AML-193 (cell line): Measurements from ENCODE around the gene FHOD3.

Experiments used
- DNase-seq, 2 experiments: peaks; one replicate each; lab custom pipeline; 2025; lab: John Stamatoyannopoulos, UW

Gene FHOD3

GRCh38 chr18:36665952-36666351 lies 368.4 kb downstream of the FHOD3 start:
- no peak for DNase-seq

DNA sequence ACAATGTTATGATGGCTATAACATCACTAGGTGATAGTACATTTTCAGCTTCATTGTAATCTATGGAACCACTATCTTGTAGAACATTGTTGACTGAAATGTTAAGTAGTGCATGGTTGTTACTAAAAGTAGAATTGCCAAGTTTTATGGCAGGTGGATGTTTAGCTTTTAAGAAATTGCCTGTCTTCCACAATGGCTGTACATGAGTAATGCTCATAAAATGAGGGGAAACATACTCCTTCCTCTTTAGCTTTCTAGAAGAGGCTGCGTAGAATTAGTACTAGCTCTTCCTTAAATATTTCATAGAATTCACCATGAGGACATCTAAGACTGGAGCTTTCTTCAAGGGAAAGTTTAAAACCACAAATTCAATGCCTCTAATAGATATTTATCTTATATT lies 370.3 kb downstream of the FHOD3 start:
- no peak for DNase-seq

DNA sequence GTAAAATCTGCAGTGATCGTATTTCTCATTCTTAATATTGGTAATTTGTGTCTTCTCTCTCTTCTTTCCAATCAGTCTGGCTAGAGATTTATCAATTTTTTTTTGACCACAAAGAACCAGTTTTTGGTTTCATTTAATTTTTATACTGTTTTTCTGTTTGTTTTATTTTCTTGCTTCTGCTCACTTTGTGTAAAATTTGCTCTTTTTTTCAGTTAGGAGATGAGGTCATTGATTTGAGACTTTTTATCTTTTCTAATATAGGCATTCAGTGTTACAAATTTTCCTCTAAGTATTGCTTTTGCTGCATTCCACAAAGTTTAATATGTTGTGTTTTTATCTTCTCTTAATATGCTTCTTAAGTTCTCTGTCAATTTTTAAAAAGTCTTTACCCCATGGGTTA lies 370.8 kb downstream of the FHOD3 start:
- no peak for DNase-seq

GRCh38 chr18:36672437-36673344 lies 375.2 kb downstream of the FHOD3 start:
- DNase-seq = peak; percentile 12 to 41

DNA sequence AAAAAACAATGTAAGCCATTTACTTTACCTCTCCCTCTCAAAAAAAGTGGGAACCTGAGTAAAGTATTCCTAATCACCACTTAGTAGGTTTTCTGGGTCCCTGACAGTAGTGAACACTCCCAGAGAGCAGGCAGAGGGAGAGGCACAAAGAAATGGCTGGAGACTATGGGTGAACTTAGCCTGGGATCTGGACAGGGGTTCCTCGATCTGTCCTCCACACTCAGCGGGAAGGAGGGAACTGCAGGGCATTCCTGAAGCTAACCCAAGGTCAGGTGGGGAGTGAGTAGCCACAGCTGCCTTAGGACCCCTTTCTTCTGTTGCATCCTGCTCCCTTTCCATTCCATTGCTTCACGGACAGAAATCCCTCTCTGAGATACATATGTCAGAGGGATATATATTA lies 375.9 kb downstream of the FHOD3 start:
- no peak for DNase-seq

DNA sequence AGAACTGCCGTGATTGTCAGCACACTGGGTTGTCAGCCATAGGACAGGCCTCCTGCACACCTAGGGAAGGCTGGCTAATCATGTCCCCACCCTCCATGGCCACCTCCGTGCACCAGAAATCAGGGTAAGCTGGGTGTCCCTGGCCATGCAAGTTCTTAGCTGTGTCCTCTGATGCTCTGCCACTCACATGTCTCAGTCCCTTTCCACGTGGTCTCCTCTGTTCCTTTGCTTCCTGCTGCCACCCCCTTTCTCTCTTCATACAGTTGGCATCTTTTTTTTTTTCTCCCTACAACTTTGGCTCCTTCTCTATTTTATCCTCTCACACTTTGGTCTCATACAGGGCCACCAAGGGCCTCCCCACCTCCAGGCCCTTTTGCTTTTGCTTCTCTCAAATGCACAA lies 377.6 kb downstream of the FHOD3 start:
- no peak for DNase-seq

GRCh38 chr18:36675542-36675941 lies 378.0 kb downstream of the FHOD3 start:
- DNase-seq = no peak

DNA sequence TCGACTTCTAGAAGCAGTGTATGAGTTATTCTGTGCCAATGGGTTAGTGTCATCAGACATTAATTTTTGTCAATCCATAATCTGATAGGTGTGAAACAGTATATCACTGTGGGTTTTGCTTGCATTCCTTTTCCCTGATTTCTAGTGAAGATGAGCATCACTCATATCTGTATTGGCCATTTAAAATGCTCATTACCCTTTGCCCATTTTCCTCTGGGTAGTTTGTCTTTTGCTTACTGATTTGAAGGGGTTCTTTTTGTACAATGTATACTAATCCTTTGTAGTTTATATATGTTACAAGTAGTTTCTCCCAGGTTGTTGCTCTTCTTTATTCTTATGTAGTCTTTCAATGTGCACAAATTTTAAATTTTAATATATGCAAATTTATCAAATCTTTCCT lies 379.1 kb downstream of the FHOD3 start:
- DNase-seq = no peak

- no peak for DNase-seq
These were observed 382.5 kb downstream of the FHOD3 start for GRCh38 chr18:36680042-36680441.

- DNase-seq = no peak
These were observed 388.1 kb downstream of the FHOD3 start for GRCh38 chr18:36685580-36685979.

DNA sequence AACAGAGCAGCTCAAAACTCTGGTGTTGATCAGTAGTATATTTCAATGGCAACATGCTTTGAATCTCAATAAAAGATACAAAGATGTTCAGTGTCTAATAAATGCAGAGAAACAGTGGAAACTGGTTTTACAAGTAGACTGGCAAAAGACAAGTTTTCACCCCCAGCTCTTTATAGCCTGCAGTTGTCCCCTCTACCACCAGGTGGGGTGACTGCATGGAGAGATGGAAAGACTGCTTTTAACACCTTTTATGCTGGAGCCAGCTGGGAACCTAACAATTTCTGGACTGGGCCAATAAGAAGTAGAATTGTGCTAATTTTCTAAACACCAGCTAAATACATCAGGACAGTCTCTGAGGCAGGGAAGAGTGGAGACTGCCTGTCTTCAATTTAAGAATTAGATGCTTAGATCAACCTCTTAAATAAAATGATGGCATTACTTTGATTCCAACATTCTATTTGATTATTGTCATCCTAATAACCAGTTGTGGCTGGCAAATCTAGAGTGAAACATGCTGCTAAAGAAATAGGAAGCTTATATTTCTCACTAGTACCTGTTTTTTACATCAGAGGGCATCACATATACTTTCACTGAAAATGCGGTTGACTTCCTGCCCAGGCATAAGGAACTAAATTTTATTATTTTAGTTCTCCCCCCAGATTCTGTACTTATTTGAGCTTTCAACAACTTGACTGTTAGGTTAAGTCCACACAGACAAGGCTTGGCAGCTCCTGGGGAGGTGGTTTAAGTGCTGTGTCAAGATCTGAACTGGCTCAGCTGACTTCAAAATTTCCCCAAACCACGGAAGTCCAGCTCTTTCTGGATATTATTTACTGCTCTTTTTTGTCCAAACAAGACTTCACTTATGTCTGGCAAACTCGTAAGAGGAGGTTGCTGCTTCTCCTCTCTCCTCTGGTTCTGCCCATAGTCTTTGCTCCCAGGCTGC lies 390.8 kb downstream of the FHOD3 start:
- DNase-seq = peak; percentile 3 to 40

DNA sequence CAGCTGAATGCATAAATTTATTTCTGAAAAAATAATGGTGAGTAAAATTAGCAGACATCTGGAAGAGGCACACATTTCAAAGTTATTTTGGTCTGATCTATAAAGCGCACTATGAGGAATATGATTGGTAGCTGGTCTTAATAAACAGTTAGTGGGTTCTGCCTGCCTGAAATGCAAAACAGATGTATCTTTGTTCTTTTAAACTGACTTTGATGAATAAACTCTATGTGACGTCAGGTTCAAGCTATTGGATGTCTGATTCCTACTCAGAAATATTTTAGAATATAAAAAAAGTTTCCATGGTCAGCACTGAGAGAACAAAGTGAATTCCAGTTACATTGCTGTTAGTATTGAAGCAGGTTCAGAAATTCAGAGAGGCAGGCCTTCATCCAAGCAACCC lies 394.9 kb downstream of the FHOD3 start:
- no peak for DNase-seq

GRCh38 chr18:36692921-36693332 lies 395.4 kb downstream of the FHOD3 start:
- DNase-seq = no peak

- DNase-seq = no peak
These were observed 396.6 kb downstream of the FHOD3 start for GRCh38 chr18:36693931-36694620.

- no peak for DNase-seq
These were observed 398.3 kb downstream of the FHOD3 start for GRCh38 chr18:36695806-36696205.

GRCh38 chr18:36697905-36698304 lies 400.4 kb downstream of the FHOD3 start:
- no peak for DNase-seq

DNA sequence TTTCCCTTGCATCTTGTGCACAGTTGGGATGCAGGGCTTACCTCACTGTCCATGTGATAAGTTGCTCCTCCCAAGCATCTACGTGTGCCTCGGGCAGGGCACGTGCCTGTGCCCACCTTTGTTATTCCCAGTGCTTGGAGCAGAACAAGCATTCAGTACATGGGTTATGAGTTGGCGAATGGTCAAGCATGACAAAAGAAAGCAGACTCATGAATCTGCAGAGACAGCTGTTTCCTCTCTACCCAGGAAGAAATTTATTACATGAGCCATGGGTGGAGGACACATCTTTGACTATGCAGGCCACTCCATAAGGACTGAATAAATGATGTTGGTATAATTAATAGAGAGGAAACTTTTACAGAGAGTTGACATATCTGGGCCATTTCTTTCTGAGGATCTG lies 403.4 kb downstream of the FHOD3 start:
- no peak for DNase-seq

GRCh38 chr18:36702401-36703013 lies 405.0 kb downstream of the FHOD3 start:
- DNase-seq = no peak

DNA sequence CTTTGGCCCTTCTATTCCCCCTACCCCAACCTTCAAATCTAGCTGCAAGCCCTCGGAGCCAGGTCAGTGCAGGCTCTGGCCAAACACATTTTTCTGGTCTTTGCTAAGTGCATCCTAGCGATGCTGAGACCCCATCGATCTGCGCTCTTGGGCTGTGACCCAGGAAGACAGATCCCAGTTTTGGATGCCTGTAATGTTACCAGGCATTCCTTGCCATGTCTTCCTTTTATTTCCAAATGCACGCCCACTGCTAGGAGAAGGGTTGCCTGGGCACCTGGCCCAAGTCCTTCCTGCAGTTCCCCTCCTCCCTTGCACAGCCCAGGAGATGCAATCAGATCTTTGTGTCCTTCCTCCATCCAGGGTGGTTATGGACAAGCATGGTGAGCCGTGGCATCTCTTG lies 406.6 kb downstream of the FHOD3 start:
- no peak for DNase-seq

DNA sequence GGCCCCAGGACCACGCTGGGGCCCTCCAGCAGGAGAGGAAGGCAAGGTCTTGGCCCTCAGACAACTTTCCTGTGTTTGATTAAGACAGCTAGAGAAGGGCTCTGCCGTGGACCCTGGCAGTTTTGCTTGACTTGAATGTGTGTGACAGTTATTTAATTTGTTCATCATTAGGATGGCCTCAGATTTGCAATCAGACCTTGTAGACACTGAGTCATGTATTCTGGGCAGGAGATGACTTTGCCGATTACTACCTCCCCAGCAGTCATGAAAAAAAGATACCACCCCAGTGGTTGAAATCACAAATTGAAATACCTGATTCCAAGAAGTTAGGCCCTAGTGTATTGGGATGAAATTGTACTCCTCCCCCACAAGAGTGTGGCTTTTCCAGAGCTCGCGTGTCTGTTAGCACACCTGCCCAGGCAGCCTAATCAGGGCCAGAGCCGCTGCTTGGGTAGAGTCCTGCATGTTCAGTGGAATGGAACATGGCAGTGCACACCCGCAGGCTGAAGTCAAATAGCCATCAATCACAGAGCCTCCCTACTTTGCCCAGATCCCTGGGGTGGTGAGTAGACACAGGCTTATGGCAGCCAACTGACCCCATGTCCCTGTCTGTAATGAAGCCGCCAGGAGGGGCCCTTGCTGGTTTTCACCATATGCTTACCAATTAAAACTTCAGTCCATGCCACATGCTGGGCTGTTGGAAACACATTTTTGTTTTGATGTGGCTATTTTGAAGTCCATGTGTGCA lies 408.8 kb downstream of the FHOD3 start:
- DNase-seq = no peak

DNA sequence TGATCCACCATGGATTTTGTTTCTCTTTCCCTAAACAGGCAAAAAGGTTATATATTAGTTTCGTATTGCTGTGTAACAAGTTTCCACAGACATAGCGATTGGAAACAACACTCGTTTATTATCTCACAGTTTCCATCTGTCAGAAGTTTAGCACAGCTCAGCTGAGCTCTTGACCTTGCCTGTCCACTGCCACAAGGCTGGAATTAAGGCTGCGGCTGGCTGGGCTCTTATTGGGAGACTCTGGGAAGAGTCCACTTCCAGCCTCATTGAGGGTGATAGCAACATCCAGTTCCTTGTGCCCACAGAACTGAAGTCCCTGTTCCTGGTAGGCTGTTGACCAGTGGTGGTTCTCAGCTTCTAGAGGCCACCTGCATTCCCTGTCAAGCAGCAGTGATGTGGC lies 410.9 kb downstream of the FHOD3 start:
- DNase-seq = no peak
